Fibroblast of skin of scalp (primary cell): ENCODE results near the gene MYL3.
A peak's percentile ranks its signal among the peaks of the same experiment; 100 is the strongest.

Source experiments
- DNase-seq: peaks from one replicate; pipeline ENCODE4 v3.0.0-alpha.2; 2013

Gene MYL3

DNA sequence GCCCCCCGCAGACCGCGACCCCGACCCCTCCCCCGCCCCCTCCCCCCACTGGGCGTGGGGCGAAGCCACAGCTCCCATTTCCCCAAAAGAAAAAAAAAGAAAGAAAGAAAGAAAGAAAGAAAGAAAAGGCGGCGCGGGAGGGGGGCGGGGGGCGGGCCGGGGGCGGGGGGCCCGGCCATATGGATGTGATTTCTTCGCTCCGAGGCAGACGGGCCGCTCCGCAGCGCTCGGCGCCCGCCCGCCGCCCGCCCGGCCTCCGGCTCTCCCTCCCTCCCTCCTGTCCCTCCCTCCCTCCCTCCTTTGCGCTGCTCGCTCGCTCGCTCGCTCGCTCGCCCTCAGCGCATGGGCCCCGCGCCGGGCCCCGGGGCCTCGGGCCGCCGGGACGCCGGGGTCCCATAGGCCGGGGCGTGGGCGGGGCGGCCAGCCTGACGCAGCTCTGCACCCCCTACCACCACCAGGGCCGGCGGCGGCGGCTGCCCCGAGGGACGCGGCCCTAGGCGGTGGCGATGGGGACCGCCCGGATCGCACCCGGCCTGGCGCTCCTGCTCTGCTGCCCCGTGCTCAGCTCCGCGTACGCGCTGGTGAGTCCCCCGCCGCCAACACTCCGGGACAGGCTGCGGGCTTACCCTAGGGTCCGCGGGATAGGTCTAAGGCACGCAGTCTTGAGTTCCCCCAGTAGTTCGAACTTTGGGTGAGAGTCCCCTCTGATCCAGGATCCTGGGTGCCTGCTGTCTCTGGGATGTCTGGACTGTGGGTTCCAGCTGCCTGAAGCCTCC lies 20.0 kb upstream of the MYL3 start:
- DNase-seq = peak; percentile 60

GRCh38 chr3:46882377-46883053 lies 19.3 kb upstream of the MYL3 start:
- DNase-seq = peak; percentile 57

GRCh38 chr3:46881596-46882376 lies 18.5 kb upstream of the MYL3 start:
- peak; percentile 66 for DNase-seq

DNA sequence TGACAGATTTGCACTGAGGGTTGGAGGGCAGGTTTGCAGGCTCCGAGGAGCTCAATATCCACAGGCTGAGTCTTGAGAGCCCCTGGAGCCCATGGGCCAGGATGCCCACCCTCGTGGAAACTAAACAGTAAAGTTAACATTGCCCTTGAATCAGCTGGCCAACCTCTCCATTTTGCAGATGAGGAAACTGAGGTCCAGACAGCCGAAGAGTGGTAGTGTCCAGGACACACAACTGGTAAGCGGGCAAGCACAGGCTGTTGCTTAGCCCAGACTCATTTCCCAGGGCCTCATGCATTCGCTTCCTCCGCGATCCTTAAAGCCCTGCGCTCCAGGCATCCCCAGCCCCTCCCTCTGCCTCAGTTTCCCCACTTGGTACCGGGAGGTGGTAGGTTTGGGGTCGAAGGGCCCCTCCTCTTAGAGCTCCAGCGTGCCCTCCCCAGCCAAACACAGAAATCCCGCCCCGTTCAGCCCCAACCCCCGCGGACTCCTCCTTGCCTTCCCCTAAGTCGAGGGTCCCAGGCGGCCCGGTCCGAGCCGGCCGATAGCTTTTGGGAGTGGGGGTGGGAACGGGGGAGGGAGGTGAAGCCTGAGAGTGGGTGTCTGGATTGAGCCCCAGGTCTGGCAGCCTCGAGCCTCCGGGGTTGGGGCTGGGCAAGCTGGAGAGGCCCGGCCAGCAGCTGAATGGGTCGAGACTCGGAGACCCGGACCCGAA lies 17.8 kb upstream of the MYL3 start:
- no peak for DNase-seq

DNA sequence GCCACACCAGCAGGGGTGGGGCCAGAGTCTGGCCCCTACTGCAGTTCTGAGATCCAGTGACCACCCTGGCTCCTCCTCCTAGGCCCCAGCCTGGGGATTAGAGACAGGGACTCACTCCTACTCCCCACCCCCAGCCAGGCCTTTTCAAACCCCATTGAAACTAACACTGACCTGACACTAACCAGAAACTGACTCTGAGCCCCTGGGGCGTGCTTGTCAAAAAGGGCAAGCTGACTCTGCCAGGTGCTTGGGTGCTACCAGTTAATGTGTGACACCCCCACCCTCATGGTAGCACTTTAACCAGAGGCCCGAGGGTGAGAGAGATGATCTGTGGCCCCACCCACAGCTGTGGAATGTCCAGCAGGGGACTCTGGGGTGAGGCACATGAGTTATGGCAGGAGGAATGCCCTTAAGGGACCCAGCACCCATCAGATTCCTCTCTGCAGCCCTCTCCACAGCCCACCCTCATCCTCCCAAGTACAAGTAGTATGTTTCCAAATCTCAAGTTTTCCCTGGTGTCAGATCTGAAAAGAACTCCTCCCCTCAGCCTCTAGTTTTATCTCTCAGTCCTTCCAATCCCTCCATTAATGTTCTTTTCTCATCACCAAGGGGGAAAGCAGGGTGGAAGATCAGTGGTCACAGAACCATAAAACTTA lies 15.7 kb upstream of the MYL3 start:
- peak; percentile 56 for DNase-seq

- no peak for DNase-seq
Measured at GRCh38 chr3:46877406-46878125, 14.3 kb upstream of the MYL3 start, which contains the start of gene PTH1R. PTH1R (plus strand) TSS chr3:46877721; CDS start chr3:46883560, 5,839 bp downstream.

DNA sequence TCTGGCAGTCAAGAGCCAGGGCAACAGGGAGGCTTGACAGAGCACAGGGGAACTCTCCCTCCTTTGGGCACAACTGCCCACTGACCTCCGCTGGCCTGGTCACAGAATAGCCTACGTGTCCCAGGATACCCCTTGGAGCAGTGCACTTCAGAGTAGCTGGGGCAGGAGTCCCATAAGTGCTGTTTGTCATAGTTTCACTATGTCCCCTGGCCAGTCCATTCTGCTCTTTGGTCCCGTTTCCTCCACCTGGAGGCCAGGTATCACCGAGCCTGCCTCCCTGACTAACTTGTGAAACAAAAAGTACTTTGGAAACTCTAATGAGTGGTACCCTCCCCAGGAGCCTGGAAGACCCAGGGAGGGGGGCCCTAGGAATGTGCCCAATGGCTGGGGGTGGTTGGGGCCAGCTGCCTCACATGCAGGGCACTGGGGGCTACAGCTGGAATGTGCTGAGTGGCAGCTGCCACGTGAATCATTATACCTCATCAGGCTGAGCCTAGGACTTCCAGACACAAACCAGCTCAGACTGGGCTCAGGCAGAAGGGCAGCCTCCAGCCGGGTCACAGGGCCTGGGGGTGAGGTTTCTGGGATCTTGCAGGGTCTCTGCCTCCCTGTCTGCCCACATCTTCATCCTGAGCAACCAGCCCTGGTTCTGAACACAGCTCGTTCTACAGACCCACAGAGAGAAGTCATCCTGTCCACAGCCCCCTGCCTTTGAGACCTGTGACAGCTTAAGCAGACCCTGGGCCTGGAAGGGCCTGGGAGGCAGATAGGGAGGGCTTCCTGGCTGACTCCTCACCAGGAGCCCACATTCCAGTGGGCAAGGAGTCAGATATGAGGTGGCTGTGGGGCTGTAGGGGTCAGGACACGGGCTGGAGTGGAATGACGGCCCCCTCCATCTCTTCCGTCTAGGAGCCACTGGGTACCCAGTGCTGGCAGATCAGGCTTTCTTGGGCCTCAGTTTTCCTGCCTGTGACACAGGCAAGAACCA lies 13.4 kb upstream of the MYL3 start:
- DNase-seq = no peak

DNA sequence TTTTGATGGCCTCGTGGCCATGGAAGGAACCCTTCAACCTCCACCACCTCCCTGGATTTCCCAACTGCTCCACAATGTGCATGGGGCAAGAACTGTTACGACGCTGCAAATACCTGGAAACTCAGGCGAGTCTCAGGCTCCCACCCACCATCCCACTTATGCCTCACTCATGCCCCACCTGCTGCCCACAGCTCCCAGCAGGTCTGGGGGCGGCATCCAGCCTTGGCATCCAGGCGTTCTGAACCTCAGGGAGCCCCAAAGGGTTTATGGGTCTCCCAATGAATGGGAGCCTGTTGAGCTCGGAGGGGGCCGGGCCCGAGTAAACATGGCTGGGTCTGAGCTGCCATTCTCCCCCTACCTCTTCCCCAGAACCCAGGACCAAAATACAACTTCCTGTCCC lies 12.3 kb upstream of the MYL3 start:
- DNase-seq = no peak

DNA sequence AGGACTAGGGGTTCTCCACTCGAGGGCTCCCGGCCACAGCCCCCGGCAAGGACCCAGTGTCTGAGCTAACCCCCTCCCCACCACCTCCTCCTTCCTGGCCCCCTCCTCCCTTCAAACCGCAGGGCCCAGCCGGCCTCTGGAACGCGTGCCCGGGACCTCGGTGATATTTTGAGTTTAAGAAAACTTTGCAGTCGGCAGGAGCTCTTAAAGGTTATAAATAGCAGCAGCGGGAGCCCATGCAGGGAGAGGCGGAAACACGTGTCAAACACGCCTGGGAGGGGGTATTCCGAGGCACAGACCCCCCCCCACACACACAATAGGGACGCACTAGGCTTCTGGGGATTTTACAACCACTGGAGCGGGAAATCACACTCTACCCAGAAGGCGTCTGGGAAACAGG lies 11.2 kb upstream of the MYL3 start:
- peak; percentile 66 for DNase-seq

GRCh38 chr3:46873521-46873920 lies 10.3 kb upstream of the MYL3 start:
- no peak for DNase-seq

GRCh38 chr3:46871222-46871621 lies 8.0 kb upstream of the MYL3 start:
- DNase-seq = no peak

DNA sequence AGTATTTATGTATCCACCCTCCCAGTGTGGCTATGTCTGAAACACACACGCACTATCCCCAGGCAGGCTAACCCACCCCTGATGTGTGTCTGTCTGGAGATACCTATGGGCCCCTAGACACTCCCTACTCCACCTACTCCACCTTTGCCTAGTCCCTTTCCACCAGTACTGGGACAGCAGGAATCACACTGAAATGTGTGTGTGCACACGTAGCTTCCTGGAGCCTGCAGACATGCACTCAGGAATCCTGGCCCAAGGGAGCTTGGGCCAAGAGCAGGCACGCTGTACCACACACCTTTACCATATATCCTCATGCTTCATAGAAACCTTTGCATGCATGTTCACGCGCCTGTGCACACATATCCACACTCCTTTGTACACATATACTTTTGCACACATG lies 7.4 kb upstream of the MYL3 start:
- no peak for DNase-seq

DNA sequence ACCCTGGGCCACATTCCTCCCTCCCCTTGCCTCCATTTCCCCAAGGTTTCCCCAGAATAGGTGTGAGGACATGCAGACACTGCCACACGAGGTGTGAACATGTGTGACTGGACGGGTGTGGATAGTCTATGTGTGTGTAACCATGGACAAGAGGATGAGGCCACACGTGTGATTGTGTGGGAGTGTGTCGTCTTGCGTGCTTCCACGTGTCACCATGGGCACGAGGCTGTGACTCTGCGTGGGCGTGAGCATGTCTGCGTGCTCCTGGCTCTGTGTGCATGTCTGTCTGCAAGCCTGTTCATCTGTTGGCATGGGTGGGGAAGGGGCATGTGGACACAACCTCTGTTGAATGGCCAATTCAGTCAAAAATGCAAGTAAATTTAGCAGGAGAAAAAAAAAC lies 6.2 kb upstream of the MYL3 start:
- DNase-seq = no peak

GRCh38 chr3:46868948-46869347 lies 5.7 kb upstream of the MYL3 start:
- DNase-seq = no peak

- DNase-seq = no peak
Measured at GRCh38 chr3:46868287-46868686, 5.0 kb upstream of the MYL3 start.

DNA sequence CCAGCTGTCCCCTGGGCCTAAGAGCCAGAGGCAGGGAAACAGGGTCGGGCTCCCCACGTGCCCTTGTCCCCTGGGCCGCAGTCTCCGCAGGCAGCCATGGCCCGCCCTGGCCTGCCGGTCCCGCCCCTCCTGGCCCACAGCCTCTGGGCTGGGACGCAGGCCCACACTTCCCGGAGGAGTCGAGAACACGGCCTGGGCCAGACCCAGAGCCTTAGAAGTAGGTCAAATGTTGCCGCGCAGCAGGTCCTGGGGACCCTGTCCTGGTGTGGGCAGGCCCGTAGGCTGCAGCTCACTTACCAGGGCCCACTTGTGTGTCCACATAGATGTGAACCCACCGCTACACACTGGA lies 4.3 kb upstream of the MYL3 start:
- DNase-seq = peak; percentile 36

- peak; percentile 57 for DNase-seq
Measured at GRCh38 chr3:46866720-46867549, 3.7 kb upstream of the MYL3 start.

DNA sequence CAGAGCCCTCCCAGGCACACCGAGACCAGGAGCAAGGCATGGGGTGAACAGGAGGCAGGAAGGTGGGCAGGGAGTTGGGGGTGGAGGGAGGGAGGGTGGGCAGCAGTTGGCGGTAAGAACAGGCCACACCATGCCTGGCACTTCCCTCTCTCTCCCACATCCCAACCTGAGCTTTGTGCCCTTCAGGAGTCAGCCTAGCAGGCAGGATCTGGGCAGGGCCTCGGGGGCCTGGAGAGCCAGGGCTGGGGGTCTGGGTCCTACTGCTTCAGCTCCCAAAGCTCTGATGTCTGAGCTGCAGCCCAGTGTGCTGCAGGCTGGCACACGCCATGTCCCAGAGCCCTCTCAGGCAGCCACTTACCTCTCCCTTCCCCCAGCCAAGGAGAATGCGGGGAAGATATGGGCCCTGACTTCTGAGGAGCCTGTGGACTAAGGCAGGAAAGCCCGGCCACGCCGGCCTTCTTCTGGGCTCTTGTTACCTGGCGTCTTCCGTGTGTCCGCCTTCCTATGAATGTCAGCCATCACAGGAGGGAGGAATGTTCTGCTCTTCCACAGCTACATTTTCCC lies 2.9 kb upstream of the MYL3 start:
- no peak for DNase-seq

DNA sequence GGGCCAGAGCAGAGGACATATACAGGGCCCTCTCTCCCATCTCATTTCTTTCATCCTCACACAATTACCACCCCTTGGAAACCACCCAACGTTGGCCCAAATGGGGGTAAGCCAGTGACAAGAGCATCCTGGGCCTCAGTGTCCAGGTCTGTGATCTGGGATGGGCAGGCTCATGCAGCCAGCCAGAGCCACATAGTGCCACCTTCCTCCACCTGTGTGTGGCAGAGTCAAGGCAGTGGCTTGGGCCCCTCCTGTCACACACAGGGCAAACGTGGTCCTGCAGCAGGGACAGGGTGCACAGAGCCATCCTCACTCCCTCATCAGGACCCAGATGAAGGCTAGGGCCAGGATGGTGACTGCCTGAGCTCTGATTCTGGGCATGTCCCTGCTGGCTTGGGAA lies 2.3 kb upstream of the MYL3 start:
- no peak for DNase-seq
